Transverse colon (tissue), 4 donors: Measurements from ENCODE around the gene PRPF8. TPM values are rescaled to one million over a fixed set of nuclear protein-coding genes. Genes with fewer than 3 reads are reported as not detected.

ENCODE experiments used
- DNase-seq: peaks from one replicate; pipeline ENCODE4 v3.0.0-alpha.2; 2019
- H3K27ac ChIP-seq, 4 donors: fragments of 200-600 bp; sonication (generic); 2 replicates each; pipeline ENCODE4 v1.5.1; 2016 to 2018; ENCODE audit warnings: inconsistent platforms in 4 of 4
- H3K27me3 ChIP-seq: fragments of 200-600 bp; sonication (generic); 2 replicates; pipeline ENCODE4 v1.5.1; 2017; ENCODE audit warnings: inconsistent platforms
- H3K36me3 ChIP-seq, 4 donors: fragments of 200-600 bp; sonication (generic); 2 replicates each; pipeline ENCODE4 v1.5.1; 2017 to 2019; ENCODE audit warnings: inconsistent platforms in 4 of 4
- H3K4me1 ChIP-seq, 4 donors: fragments of 200-600 bp; sonication (generic); 2 replicates each; pipeline ENCODE4 v1.5.1; 2017 to 2020; ENCODE audit warnings: inconsistent platforms in 4 of 4
- H3K4me3 ChIP-seq, 4 donors: fragments of 200-600 bp; sonication (generic); 1 replicate in 1 of 4; 2 replicates in 3 of 4; pipeline versions ENCODE4 v1.5.1 to v1.6.1; 2017 to 2019; ENCODE audit warnings: inconsistent platforms in 4 of 4
- H3K9me3 ChIP-seq, 2 donors: fragments of 200-600 bp; sonication (generic); 2 replicates each; pipeline ENCODE4 v1.5.1; 2017 to 2019; ENCODE audit warnings: inconsistent platforms in 2 of 2
- EP300 ChIP-seq: sonication (generic); formaldehyde crosslinking; IDR thresholded peaks from one replicate; pipeline ENCODE4 v1.6.1; 2017; ENCODE audit warnings: antibody characterized with exemption, low read depth
- POLR2A ChIP-seq: fragments of 450-650 bp; IDR thresholded peaks from one replicate; pipeline ENCODE4 v1.6.1; 2016; ENCODE audit warnings: antibody characterized with exemption, mild to moderate bottlenecking, moderate library complexity
- POLR2AphosphoS5 ChIP-seq, 3 donors: sonication (generic); formaldehyde crosslinking; IDR thresholded peaks; one replicate each; pipeline ENCODE4 v1.6.1; 2016; ENCODE audit warnings: antibody characterized with exemption in 3 of 3
- WGBS, 2 donors: methylation state at CpG; one replicate each; pipeline ENCODE4 v1.1.5; 2018; ENCODE audit warnings: low coverage in 1 of 2; 5-methylcytosine and 5-hydroxymethylcytosine counted together
- in situ Hi-C, 4 donors: fragments of 200-750 bp; cut with MboI; loops; one replicate each; pipeline versions ENCODE4 v1.15.0 to v1.15.1; 2017; ENCODE audit warnings: low sequenced_read_pairs in 3 of 4, low pct_ligation_motif_present in 1 of 4, low pct_unique_long_range_greater_than_20kb in 1 of 4
- intact Hi-C: fragments of 100-400 bp; cut with DNase I; formaldehyde crosslinking; loops from one replicate; pipeline ENCODE4 v1.15.1; 2023; ENCODE audit warnings: low total_unique reads
- total RNA-seq, 4 donors: library from RNA; depleted of rRNA; stranded (reverse); fragments of >200 nt; gene quantifications; one replicate each; pipeline ENCODE4 v1.1.0, GENCODE V29; 2016
- TF ChIP-seq, protein P1 (sequence below), 5 experiments: fragments of 200-600 bp in 3 of 5; fragments of 450-650 bp in 2 of 5; sonication (generic) in 3 of 5; IDR thresholded peaks; 1 replicate in 2 of 5; 2 replicates in 3 of 5; pipeline ENCODE4 v1.5.1; 2016 to 2017; ENCODE audit warnings: antibody characterized with exemption in 5 of 5, inconsistent platforms in 3 of 5, mild to moderate bottlenecking in 2 of 5, moderate library complexity in 1 of 5

The PRPF8 gene
- total RNA-seq, 4 donors from 2014 or later: 155 to 410 (median 169) TPM

- in situ Hi-C loops (loop anchor here in 1 of 4 donors (10.0 kb wide), 1 partner anchor 50 kb away; no protein-coding TSS in a partner anchor), intact Hi-C loops (no loop called here)
- no peak overlapping the region for H3K4me3 ChIP-seq
- peak overlapping the region in 1 of 4 donors; percentile 10 for H3K27ac ChIP-seq
- H3K27me3 ChIP-seq: no peaks in the 10 kb centered on the region
- no peak for DNase-seq
- peaks cover 7 to 33% (median 26%) of the 10 kb centered on the region in 4 donors for H3K4me1 ChIP-seq
- H3K9me3 ChIP-seq: no peaks in the 10 kb centered on the region
- WGBS, 2 donors: 57 to 90% methylated on average over 5 to 14 of the region's 14 CpGs
- H3K36me3 ChIP-seq: no peaks in the 10 kb centered on the region
- TF ChIP-seq, protein P1, sequence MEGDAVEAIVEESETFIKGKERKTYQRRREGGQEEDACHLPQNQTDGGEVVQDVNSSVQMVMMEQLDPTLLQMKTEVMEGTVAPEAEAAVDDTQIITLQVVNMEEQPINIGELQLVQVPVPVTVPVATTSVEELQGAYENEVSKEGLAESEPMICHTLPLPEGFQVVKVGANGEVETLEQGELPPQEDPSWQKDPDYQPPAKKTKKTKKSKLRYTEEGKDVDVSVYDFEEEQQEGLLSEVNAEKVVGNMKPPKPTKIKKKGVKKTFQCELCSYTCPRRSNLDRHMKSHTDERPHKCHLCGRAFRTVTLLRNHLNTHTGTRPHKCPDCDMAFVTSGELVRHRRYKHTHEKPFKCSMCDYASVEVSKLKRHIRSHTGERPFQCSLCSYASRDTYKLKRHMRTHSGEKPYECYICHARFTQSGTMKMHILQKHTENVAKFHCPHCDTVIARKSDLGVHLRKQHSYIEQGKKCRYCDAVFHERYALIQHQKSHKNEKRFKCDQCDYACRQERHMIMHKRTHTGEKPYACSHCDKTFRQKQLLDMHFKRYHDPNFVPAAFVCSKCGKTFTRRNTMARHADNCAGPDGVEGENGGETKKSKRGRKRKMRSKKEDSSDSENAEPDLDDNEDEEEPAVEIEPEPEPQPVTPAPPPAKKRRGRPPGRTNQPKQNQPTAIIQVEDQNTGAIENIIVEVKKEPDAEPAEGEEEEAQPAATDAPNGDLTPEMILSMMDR (IDR thresholded peaks at IDR 0.05): no peak
- TF ChIP-seq POLR2A: no peak
- no peak for TF ChIP-seq POLR2AphosphoS5 (IDR thresholded peaks at IDR 0.05)
- no peak for TF ChIP-seq EP300
Observed at GRCh38 chr17:1625053-1625452, 59.6 kb downstream of the PRPF8 start.

- intact Hi-C loops: no loop called here
- no peak overlapping the region for H3K27ac ChIP-seq
Observed at GRCh38 chr17:1624650-1625049, 60.0 kb downstream of the PRPF8 start.

DNA sequence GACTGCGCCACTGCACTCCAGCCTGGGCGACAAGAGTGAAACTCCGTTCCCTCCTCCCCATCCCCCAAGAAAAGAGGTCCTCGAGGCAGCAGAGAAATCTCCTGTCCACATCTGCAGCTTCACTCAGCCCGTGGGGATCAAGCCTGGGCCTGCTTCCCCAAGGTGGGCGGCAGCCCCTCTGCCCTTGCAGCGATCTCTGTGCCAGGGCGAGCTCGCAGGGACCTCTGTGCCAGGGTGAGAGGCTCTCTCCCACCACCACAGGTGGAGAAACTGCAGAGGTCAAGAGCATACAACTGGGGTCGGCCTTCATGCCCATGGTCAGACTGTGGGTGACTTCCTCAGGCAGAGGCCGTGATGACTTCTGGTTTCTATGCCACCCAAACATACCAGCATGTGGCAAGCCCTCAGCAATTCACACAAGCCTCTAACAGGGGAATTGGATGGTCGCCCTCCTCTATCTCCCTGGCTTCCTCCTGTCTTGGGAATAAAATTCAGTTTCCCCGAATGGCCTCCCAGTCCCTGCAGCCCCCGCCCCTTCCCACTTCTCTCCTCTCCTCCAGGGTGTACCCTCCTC is 61.5 kb downstream of the PRPF8 start:
- Histone ChIP-seq H3K9me3 (no peaks in the 10 kb centered on the region), H3K36me3 (no peaks in the 10 kb centered on the region), H3K4me1 (peaks cover 7 to 23% (median 20%) of the 10 kb centered on the region in 4 donors), H3K4me3 (no peak overlapping the region), H3K27ac (no peak overlapping the region), H3K27me3 (no peaks in the 10 kb centered on the region)
- intact Hi-C loops: no loop called here
- 96 to 100% methylated on average over 3 to 10 of the region's 14 CpGs for WGBS, 2 donors
- in situ Hi-C loops: loop anchor here in 1 of 4 donors (10.0 kb wide), 1 partner anchor 48 kb away; no protein-coding TSS in a partner anchor
- TF ChIP-seq, protein P1 (IDR thresholded peaks at IDR 0.05): no peak
- TF ChIP-seq POLR2AphosphoS5 (IDR thresholded peaks at IDR 0.05) (no peak), EP300 (no peak), POLR2A (no peak)
- no peak for DNase-seq

More at GRCh38 chr17:1624650-1625049, 60.0 kb downstream of the PRPF8 start:
- H3K36me3 ChIP-seq: no peaks in the 10 kb centered on the region
- no peak overlapping the region for H3K4me3 ChIP-seq
- in situ Hi-C loops: loop anchor here in 1 of 4 donors (10.0 kb wide), 1 partner anchor 50 kb away; no protein-coding TSS in a partner anchor
- H3K4me1 ChIP-seq: peaks cover 7 to 29% (median 22%) of the 10 kb centered on the region in 4 donors
- H3K9me3 ChIP-seq: no peaks in the 10 kb centered on the region
- TF ChIP-seq POLR2AphosphoS5 (IDR thresholded peaks at IDR 0.05): no peak
- TF ChIP-seq POLR2A: no peak
- TF ChIP-seq EP300: no peak
- TF ChIP-seq, protein P1 (IDR thresholded peaks at IDR 0.05): no peak
- no peaks in the 10 kb centered on the region for H3K27me3 ChIP-seq
- no peak for DNase-seq
- WGBS, 2 donors: 89 to 100% methylated on average over 2 to 12 of the region's 12 CpGs

DNA sequence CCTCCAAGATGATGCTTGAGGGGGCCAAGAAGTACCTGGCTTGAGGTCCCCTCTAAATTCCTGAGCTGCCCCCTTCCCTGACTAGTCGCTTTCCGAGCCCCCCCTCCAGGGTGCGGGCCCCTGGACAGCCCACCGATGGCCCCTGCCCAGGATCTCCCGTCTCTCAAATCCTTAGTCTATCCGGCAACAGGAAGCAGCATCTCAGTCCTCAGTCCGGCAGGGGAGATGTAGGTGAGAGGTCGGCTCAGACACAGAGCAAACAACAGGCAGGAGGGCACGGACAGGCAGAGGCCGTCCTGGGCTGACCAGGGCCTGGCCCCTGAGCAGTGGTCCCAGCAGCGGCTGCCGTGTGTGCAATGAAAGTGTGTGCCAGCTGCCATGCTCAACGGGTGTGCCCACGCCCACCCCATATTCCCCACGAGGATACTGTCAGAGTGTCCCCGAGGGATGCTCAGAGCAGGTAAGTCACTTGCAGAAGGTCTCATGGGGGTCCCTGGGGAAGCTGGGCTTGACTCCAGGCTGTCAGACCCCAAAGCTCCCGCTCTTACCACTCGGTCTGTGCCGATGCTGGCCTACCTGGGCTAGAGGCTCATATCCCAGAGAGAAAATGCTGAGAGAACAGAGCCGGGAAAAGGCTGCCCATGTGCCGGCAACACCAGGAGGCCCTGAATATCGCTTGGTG is 63.3 kb downstream of the PRPF8 start:
- H3K4me1 ChIP-seq: peaks cover 0 to 18% (median 13%) of the 10 kb centered on the region in 4 donors
- in situ Hi-C loops (loop anchor here in 1 of 4 donors (10.0 kb wide), 1 partner anchor 47 kb away; no protein-coding TSS in a partner anchor), intact Hi-C loops (no loop called here)
- no peaks in the 10 kb centered on the region for H3K9me3 ChIP-seq
- no peaks in the 10 kb centered on the region for H3K27me3 ChIP-seq
- no peak for DNase-seq
- no peak for TF ChIP-seq POLR2AphosphoS5 (IDR thresholded peaks at IDR 0.05)
- no peak for TF ChIP-seq POLR2A
- TF ChIP-seq, protein P1 (IDR thresholded peaks at IDR 0.05): no peak
- TF ChIP-seq EP300: no peak
- no peak overlapping the region for H3K4me3 ChIP-seq
- no peak overlapping the region for H3K27ac ChIP-seq
- WGBS, 2 donors: 78 to 81% methylated on average over 3 to 12 of the region's 22 CpGs
- no peaks in the 10 kb centered on the region for H3K36me3 ChIP-seq
